Measurements from ENCODE around the gene MTMR6. TPM values are rescaled to one million over a fixed set of nuclear protein-coding genes. Genes with fewer than 3 reads are reported as not detected.

Gene MTMR6
- total RNA-seq, 4 donors from 2014 or later, result 25.1 to 34.1 (median 28.5) TPM

- TF ChIP-seq CTCF (IDR thresholded peaks at IDR 0.05), result peak in 1 of 6 experiments; percentile 24
- TF ChIP-seq POLR2A (IDR thresholded peaks at IDR 0.05), result peak; percentile 43 to 86
- 1% methylated on average over 30 to 37 of the region's 64 CpGs for WGBS, 2 donors
These were observed 14.2 kb upstream of the MTMR6 start, which contains the start of gene NUP58 for GRCh38 chr13:25301347-25302113. Gene NUP58 (plus strand): TSS chr13:25301625. CDS start chr13:25301774, 149 bp downstream.

GRCh38 chr13:25300861-25301346 is 13.6 kb upstream of the MTMR6 start:
- no peak for TF ChIP-seq CTCF (IDR thresholded peaks at IDR 0.05)
- no peak for TF ChIP-seq POLR2A (IDR thresholded peaks at IDR 0.05)
- intact Hi-C loops (cut with DNase I), result no loop called here
- WGBS, 2 donors, result 10 to 11% methylated on average over 17 to 32 of the region's 33 CpGs
- no peaks in the 10 kb centered on the region for H3K36me3 ChIP-seq
- H3K4me3 ChIP-seq (replicated peaks in 1 of 3), result peak overlapping the region; percentile 41 to 96 (median 78)
- H3K27me3 ChIP-seq, result no peaks in the 10 kb centered on the region
- H3K27ac ChIP-seq, result peak overlapping the region; percentile 86 to 91 (median 90)
- DNase-seq, result peak; percentile 9 to 23
- no peaks in the 10 kb centered on the region for H3K9me3 ChIP-seq
- peaks cover 21 to 39% of the 10 kb centered on the region in 2 donors for H3K4me1 ChIP-seq

More at GRCh38 chr13:25301347-25302113, 14.2 kb upstream of the MTMR6 start, which contains the start of gene NUP58:
- Histone ChIP-seq H3K4me1 (peaks cover 24 to 44% of the 10 kb centered on the region in 2 donors), H3K9me3 (no peaks in the 10 kb centered on the region), H3K27me3 (no peaks in the 10 kb centered on the region), H3K27ac (peak within 1 kb of the TSS; percentile 86 to 91 (median 90)), H3K4me3 (replicated peaks in 1 of 3) (peak within 1 kb of the TSS; percentile 60 to 96 (median 78)), H3K36me3 (no peaks in the 10 kb centered on the region)
- intact Hi-C loops (cut with DNase I), result no loop called here
- peak; percentile 95 to 97 for DNase-seq

- intact Hi-C loops (cut with DNase I), result no loop called here
- no peaks in the 10 kb centered on the region for H3K27me3 ChIP-seq
- H3K36me3 ChIP-seq, result no peaks in the 10 kb centered on the region
- no peaks in the 10 kb centered on the region for H3K9me3 ChIP-seq
- WGBS, 2 donors, result 77 to 79% methylated on average over 3 of the region's 3 CpGs
- H3K4me1 ChIP-seq, result peaks cover 0 to 2% of the 10 kb centered on the region in 2 donors
- no peak overlapping the region for H3K27ac ChIP-seq
- TF ChIP-seq POLR2A (IDR thresholded peaks at IDR 0.05) (no peak), CTCF (IDR thresholded peaks at IDR 0.05) (no peak)
- H3K4me3 ChIP-seq (replicated peaks in 1 of 3), result no peak overlapping the region
- no peak for DNase-seq
These were observed 8.4 kb upstream of the MTMR6 start for GRCh38 chr13:25295701-25296100.

GRCh38 chr13:25295228-25295627 is 7.9 kb upstream of the MTMR6 start:
- no peaks in the 10 kb centered on the region for H3K9me3 ChIP-seq
- no peak overlapping the region for H3K4me3 ChIP-seq (replicated peaks in 1 of 3)
- no peak overlapping the region for H3K27ac ChIP-seq
- no peaks in the 10 kb centered on the region for H3K36me3 ChIP-seq
- no peaks in the 10 kb centered on the region for H3K27me3 ChIP-seq
- H3K4me1 ChIP-seq, result no peaks in the 10 kb centered on the region
- TF ChIP-seq CTCF (IDR thresholded peaks at IDR 0.05) (no peak), POLR2A (IDR thresholded peaks at IDR 0.05) (no peak)
- intact Hi-C loops (cut with DNase I), result no loop called here
- 79 to 89% methylated on average over 3 of the region's 3 CpGs for WGBS, 2 donors
- no peak for DNase-seq

GRCh38 chr13:25292301-25292700 is 5.0 kb upstream of the MTMR6 start:
- Histone ChIP-seq H3K4me3 (replicated peaks in 1 of 3) (no peak overlapping the region), H3K27ac (no peak overlapping the region), H3K27me3 (no peaks in the 10 kb centered on the region), H3K9me3 (no peaks in the 10 kb centered on the region), H3K4me1 (no peaks in the 10 kb centered on the region), H3K36me3 (no peaks in the 10 kb centered on the region)
- 30 to 48% methylated on average over 1 of the region's 1 CpG for WGBS, 2 donors
- no peak for DNase-seq
- TF ChIP-seq POLR2A (IDR thresholded peaks at IDR 0.05) (no peak), CTCF (IDR thresholded peaks at IDR 0.05) (no peak)
- intact Hi-C loops (cut with DNase I), result no loop called here

All from thyroid gland (tissue), 4 donors.